AG09309 (cell line): Measurements from ENCODE around the gene LRRK1.

Experiments used
- DNase-seq: peaks from one replicate; pipeline ENCODE4 v3.0.0-alpha.2; 2010; ENCODE audit warnings: low read depth
- H3K4me3 ChIP-seq: 2 replicates; pipeline ENCODE4 v1.5.1; 2011; ENCODE audit warnings: mild to moderate bottlenecking, low read depth, low read length, moderate library complexity; ENCODE audit not compliant: control insufficient read depth
- CTCF ChIP-seq: IDR thresholded peaks from 2 replicates; pipeline ENCODE4 v1.5.1; 2011; ENCODE audit warnings: mild to moderate bottlenecking, low read depth, low read length, inconsistent platforms; ENCODE audit not compliant: insufficient read depth, control insufficient read depth; ENCODE audit errors: missing control alignments

The LRRK1 gene

GRCh38 chr15:101019366-101019896, 100.3 kb downstream of the LRRK1 start:
- TF ChIP-seq CTCF, result no peak
- no peak for DNase-seq
- H3K4me3 ChIP-seq, result no peak overlapping the region

GRCh38 chr15:101020451-101020850, 101.3 kb downstream of the LRRK1 start:
- no peak for TF ChIP-seq CTCF
- DNase-seq, result no peak
- H3K4me3 ChIP-seq, result no peak overlapping the region

- H3K4me3 ChIP-seq, result no peak overlapping the region
- TF ChIP-seq CTCF, result no peak
- no peak for DNase-seq
These were observed 101.8 kb downstream of the LRRK1 start for GRCh38 chr15:101020945-101021344.

GRCh38 chr15:101022306-101022705, 103.1 kb downstream of the LRRK1 start:
- no peak for TF ChIP-seq CTCF
- no peak for DNase-seq
- H3K4me3 ChIP-seq, result no peak overlapping the region

GRCh38 chr15:101022876-101023275, 103.7 kb downstream of the LRRK1 start:
- DNase-seq, result no peak
- no peak overlapping the region for H3K4me3 ChIP-seq
- no peak for TF ChIP-seq CTCF

GRCh38 chr15:101023501-101024072, 104.4 kb downstream of the LRRK1 start:
- DNase-seq, result no peak
- no peak for TF ChIP-seq CTCF
- no peak overlapping the region for H3K4me3 ChIP-seq
